Gastroesophageal sphincter (tissue), 4 donors: ENCODE results near the gene PIK3CA. TPM values are rescaled to one million over a fixed set of nuclear protein-coding genes. Genes with fewer than 3 reads are reported as not detected.

Experiments
- ATAC-seq: fragments of 150-250 bp; one replicate; pipeline ENCODE4 v1.9.1; 2016; ENCODE audit warnings: mild to moderate bottlenecking, moderate library complexity
- H3K27ac ChIP-seq, 4 donors: fragments of 200-600 bp; sonication (generic) in 3 of 4; 1 replicate in 3 of 4; 2 replicates in 1 of 4; pipeline ENCODE4 v1.5.1; 2016 to 2019
- H3K27me3 ChIP-seq: fragments of 200-600 bp; sonication (generic); one replicate; pipeline ENCODE4 v1.5.1; 2019
- H3K36me3 ChIP-seq, 2 donors: fragments of 200-600 bp; sonication (generic); one replicate each; pipeline ENCODE4 v1.5.1; 2019; ENCODE audit warnings: control low read depth in 1 of 2
- H3K4me1 ChIP-seq, 3 donors: fragments of 200-600 bp; sonication (generic); 1 replicate in 2 of 3; 2 replicates in 1 of 3; pipeline ENCODE4 v1.5.1; 2016 to 2019; ENCODE audit warnings: control low read depth in 2 of 3
- H3K4me3 ChIP-seq, 2 donors: fragments of 200-600 bp; sonication (generic); one replicate each; pipeline ENCODE4 v1.5.1; 2019; ENCODE audit warnings: mild to moderate bottlenecking in 1 of 2, moderate library complexity in 1 of 2
- H3K9me3 ChIP-seq, 3 donors: fragments of 200-600 bp; sonication (generic); one replicate each; pipeline ENCODE4 v1.5.1; 2017 to 2019; ENCODE audit warnings: control low read depth in 2 of 3
- EP300 ChIP-seq: sonication (generic); formaldehyde crosslinking; IDR thresholded peaks from one replicate; pipeline ENCODE4 v1.6.1; 2017; ENCODE audit warnings: antibody characterized with exemption, mild to moderate bottlenecking
- POLR2A ChIP-seq, 2 donors: fragments of 450-650 bp; IDR thresholded peaks; one replicate each; pipeline ENCODE4 v1.6.1; 2017; ENCODE audit warnings: antibody characterized with exemption in 2 of 2, mild to moderate bottlenecking in 2 of 2, moderate library complexity in 1 of 2
- POLR2AphosphoS5 ChIP-seq: sonication (generic); formaldehyde crosslinking; IDR thresholded peaks from one replicate; pipeline ENCODE4 v1.6.1; 2017; ENCODE audit warnings: antibody characterized with exemption
- WGBS, 2 donors: methylation state at CpG; one replicate each; pipeline ENCODE4 v1.1.5; 2018; ENCODE audit warnings: low coverage in 1 of 2; 5-methylcytosine and 5-hydroxymethylcytosine counted together
- total RNA-seq, 4 donors: library from RNA; depleted of rRNA; stranded (reverse); fragments of >200 nt; gene quantifications; one replicate each; pipeline ENCODE4 v1.1.0, GENCODE V29; 2016
- TF ChIP-seq, protein P1 (sequence below), 4 experiments: fragments of 200-600 bp in 2 of 4; fragments of 450-650 bp in 2 of 4; sonication (generic) in 1 of 4; IDR thresholded peaks; one replicate each; pipeline ENCODE4 v1.5.1; 2017 to 2019; ENCODE audit warnings: antibody characterized with exemption in 4 of 4, mild to moderate bottlenecking in 2 of 4, moderate library complexity in 2 of 4

The PIK3CA gene
- total RNA-seq, 4 donors from 2014 or later, result 35.7 to 47.7 (median 39.6) TPM

DNA sequence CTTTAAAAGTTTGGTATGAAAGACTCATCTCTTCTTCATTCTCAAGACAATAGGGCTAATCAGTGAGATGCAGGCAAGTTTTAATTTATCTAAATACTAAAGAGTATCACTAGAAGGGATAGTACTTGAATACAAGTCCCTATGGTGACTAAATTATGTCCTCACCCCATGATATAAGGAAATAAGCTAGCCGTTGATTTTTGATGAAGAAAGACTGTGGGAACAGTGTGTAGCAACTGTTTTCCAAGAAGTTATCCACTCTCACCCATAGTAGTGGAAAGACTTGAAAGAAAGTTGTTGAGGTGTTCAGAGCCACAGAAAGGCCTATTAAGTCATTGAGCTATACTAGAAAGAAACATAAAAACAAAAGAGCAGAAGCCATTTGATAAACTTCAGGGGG is 36.7 kb downstream of the PIK3CA start:
- no peak overlapping the region for H3K4me3 ChIP-seq
- no peaks in the 10 kb centered on the region for H3K9me3 ChIP-seq
- no peak overlapping the region for H3K27ac ChIP-seq
- H3K36me3 ChIP-seq, result no peaks in the 10 kb centered on the region
- WGBS, 2 donors, result 38 to 70% methylated on average over 1 of the region's 1 CpG
- no peak for ATAC-seq
- TF ChIP-seq POLR2AphosphoS5, result no peak
- TF ChIP-seq EP300, result no peak
- TF ChIP-seq POLR2A (IDR thresholded peaks at IDR 0.05), result no peak
- TF ChIP-seq, protein P1, sequence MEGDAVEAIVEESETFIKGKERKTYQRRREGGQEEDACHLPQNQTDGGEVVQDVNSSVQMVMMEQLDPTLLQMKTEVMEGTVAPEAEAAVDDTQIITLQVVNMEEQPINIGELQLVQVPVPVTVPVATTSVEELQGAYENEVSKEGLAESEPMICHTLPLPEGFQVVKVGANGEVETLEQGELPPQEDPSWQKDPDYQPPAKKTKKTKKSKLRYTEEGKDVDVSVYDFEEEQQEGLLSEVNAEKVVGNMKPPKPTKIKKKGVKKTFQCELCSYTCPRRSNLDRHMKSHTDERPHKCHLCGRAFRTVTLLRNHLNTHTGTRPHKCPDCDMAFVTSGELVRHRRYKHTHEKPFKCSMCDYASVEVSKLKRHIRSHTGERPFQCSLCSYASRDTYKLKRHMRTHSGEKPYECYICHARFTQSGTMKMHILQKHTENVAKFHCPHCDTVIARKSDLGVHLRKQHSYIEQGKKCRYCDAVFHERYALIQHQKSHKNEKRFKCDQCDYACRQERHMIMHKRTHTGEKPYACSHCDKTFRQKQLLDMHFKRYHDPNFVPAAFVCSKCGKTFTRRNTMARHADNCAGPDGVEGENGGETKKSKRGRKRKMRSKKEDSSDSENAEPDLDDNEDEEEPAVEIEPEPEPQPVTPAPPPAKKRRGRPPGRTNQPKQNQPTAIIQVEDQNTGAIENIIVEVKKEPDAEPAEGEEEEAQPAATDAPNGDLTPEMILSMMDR (IDR thresholded peaks at IDR 0.05), result no peak
- no peaks in the 10 kb centered on the region for H3K27me3 ChIP-seq
- H3K4me1 ChIP-seq, result peaks cover 41 to 80% (median 48%) of the 10 kb centered on the region in 3 donors

DNA sequence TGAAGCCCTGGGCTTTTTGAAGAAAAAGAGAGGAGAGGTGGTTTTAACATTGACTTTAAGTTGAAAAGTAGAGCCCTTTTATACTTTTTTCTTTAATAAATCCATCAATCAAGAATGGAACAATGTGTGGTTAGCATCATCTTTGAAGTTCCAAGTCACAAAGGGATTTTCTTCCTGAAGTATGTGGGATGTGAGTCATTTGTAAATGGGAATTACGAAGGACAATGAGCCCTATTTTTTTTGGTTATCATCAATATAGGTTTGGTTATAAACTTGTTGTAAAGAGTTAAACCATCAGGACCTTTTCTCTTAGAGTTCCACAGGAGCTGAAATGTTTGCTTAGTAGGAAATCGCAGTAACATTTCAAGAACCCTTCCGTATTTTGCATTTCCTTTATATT is 38.3 kb downstream of the PIK3CA start:
- H3K27me3 ChIP-seq, result no peaks in the 10 kb centered on the region
- H3K27ac ChIP-seq, result no peak overlapping the region
- no peaks in the 10 kb centered on the region for H3K36me3 ChIP-seq
- H3K4me1 ChIP-seq, result peaks cover 41 to 80% (median 45%) of the 10 kb centered on the region in 3 donors
- H3K9me3 ChIP-seq, result no peaks in the 10 kb centered on the region
- WGBS, 2 donors, result 86 to 94% methylated on average over 3 of the region's 3 CpGs
- TF ChIP-seq, protein P1 (IDR thresholded peaks at IDR 0.05), result no peak
- TF ChIP-seq POLR2AphosphoS5, result no peak
- TF ChIP-seq EP300, result no peak
- TF ChIP-seq POLR2A (IDR thresholded peaks at IDR 0.05), result no peak
- no peak for ATAC-seq
- H3K4me3 ChIP-seq, result no peak overlapping the region

DNA sequence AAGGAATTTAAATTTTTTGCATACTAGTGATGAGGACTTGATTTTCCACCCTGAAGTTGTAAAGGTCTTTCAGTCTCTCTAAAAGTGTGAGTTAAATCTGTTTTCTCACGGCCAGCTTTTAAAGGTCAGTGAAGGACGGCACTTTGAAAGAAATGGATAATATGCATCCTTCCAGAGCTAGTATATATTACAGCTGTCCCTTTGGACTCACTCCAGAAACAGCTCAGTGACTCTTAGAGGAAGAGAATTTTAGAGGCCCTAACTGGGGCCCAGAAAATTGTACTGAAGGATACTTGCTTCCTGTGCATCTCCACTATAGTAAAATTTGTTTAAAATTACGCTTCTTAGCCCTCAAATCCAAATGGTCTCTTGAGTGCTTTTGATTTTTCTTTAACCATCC is 41.6 kb downstream of the PIK3CA start:
- no peak for TF ChIP-seq EP300
- TF ChIP-seq, protein P1 (IDR thresholded peaks at IDR 0.05), result no peak
- TF ChIP-seq POLR2A (IDR thresholded peaks at IDR 0.05), result no peak
- no peak for TF ChIP-seq POLR2AphosphoS5
- 13 to 14% methylated on average over 3 of the region's 3 CpGs for WGBS, 2 donors
- Histone ChIP-seq H3K27ac (peak overlapping the region; percentile 5 to 58 (median 36)), H3K9me3 (no peaks in the 10 kb centered on the region), H3K36me3 (no peaks in the 10 kb centered on the region), H3K27me3 (no peaks in the 10 kb centered on the region), H3K4me1 (peaks cover 16 to 68% (median 17%) of the 10 kb centered on the region in 3 donors), H3K4me3 (no peak overlapping the region)
- no peak for ATAC-seq

DNA sequence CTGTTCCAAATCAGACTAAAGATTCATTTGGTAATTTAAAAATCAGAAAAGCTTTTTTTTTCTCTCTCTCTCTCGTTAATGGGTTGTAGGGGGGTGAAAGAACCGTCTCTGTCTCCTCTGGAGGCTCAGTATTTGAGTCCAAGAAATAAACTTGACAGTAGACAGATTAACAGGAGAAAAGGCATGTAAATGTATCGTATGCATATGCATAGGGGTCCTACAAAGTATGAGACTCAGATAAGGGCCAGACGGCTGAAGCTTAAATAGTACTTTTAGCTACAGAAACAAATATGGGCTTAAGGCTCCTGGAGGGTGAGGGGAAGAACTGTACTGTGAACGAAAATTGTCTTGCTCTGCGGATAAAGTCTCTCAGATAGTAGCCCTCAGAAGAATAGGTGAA is 42.4 kb downstream of the PIK3CA start:
- Histone ChIP-seq H3K4me1 (peaks cover 13 to 70% (median 19%) of the 10 kb centered on the region in 3 donors), H3K27ac (peak overlapping the region in 2 of 4 donors; percentile 44 to 58), H3K27me3 (no peaks in the 10 kb centered on the region), H3K9me3 (no peaks in the 10 kb centered on the region), H3K36me3 (no peaks in the 10 kb centered on the region), H3K4me3 (no peak overlapping the region)
- 28 to 45% methylated on average over 5 to 6 of the region's 6 CpGs for WGBS, 2 donors
- TF ChIP-seq POLR2AphosphoS5 (no peak), POLR2A (IDR thresholded peaks at IDR 0.05) (no peak), EP300 (no peak)
- TF ChIP-seq, protein P1 (IDR thresholded peaks at IDR 0.05), result no peak
- ATAC-seq, result no peak

DNA sequence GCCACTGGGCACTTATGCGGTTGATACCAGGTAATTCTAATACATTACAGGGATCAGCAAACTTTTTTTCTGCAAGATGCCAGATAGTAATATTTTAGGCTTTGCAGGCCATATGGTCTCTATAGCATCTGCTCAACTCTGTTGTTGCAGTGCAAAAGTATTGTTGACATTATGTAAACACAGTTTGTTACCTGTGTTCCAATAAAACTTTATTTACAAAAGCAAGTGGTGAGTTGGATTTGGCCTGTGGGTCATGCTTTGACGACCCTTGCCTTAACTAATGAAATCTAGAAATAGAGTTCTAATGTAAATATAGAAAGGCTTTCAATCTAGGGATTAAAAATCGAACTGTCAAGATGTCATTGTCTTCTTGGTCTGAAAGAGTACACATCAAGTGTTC is 44.4 kb downstream of the PIK3CA start:
- TF ChIP-seq, protein P1 (IDR thresholded peaks at IDR 0.05), result no peak
- TF ChIP-seq POLR2A (IDR thresholded peaks at IDR 0.05) (no peak), POLR2AphosphoS5 (no peak), EP300 (no peak)
- Histone ChIP-seq H3K9me3 (no peaks in the 10 kb centered on the region), H3K4me1 (peaks cover 13 to 70% (median 24%) of the 10 kb centered on the region in 3 donors), H3K4me3 (no peak overlapping the region), H3K27ac (no peak overlapping the region), H3K36me3 (no peaks in the 10 kb centered on the region), H3K27me3 (no peaks in the 10 kb centered on the region)
- 73 to 96% methylated on average over 3 of the region's 3 CpGs for WGBS, 2 donors
- ATAC-seq, result no peak
